Measurements from ENCODE around the gene ZNF563.

Gene ZNF563

GRCh38 chr19:12289790-12290065 lies 43.7 kb downstream of the ZNF563 start:
- no peak overlapping the region for H3K27ac ChIP-seq
- TF ChIP-seq CTCF (conservative IDR thresholded peaks at IDR 0.05) (no peak), ZFX (IDR thresholded peaks at IDR 0.05) (no peak)

GRCh38 chr19:12287958-12288500 lies 45.4 kb downstream of the ZNF563 start:
- H3K27ac ChIP-seq, result no peak overlapping the region
- no peak for TF ChIP-seq ZFX (IDR thresholded peaks at IDR 0.05)
- no peak for TF ChIP-seq CTCF (conservative IDR thresholded peaks at IDR 0.05)

- TF ChIP-seq CTCF (conservative IDR thresholded peaks at IDR 0.05) (no peak), ZFX (IDR thresholded peaks at IDR 0.05) (no peak)
- H3K27ac ChIP-seq, result no peak overlapping the region
These were observed 48.8 kb downstream of the ZNF563 start for GRCh38 chr19:12284631-12285030.

GRCh38 chr19:12284226-12284625 lies 49.2 kb downstream of the ZNF563 start:
- no peak for TF ChIP-seq ZFX (IDR thresholded peaks at IDR 0.05)
- no peak for TF ChIP-seq CTCF (conservative IDR thresholded peaks at IDR 0.05)

GRCh38 chr19:12278713-12279112 lies 54.7 kb downstream of the ZNF563 start:
- no peak overlapping the region for H3K27ac ChIP-seq
- TF ChIP-seq ZFX (IDR thresholded peaks at IDR 0.05) (no peak), CTCF (conservative IDR thresholded peaks at IDR 0.05) (no peak)

More at GRCh38 chr19:12284226-12284625, 49.2 kb downstream of the ZNF563 start:
- no peak overlapping the region for H3K27ac ChIP-seq

GRCh38 chr19:12272980-12273901 lies 60.2 kb downstream of the ZNF563 start:
- no peak overlapping the region for H3K27ac ChIP-seq
- TF ChIP-seq CTCF (conservative IDR thresholded peaks at IDR 0.05) (no peak), ZFX (IDR thresholded peaks at IDR 0.05) (no peak)

- no peak for TF ChIP-seq CTCF (conservative IDR thresholded peaks at IDR 0.05)
- TF ChIP-seq ZFX (IDR thresholded peaks at IDR 0.05), result no peak
- no peak overlapping the region for H3K27ac ChIP-seq
These were observed 61.0 kb downstream of the ZNF563 start for GRCh38 chr19:12272386-12272785.

Measured in C4-2B (cell line).